ENCODE results near the gene PDRG1.

Gene PDRG1

DNA sequence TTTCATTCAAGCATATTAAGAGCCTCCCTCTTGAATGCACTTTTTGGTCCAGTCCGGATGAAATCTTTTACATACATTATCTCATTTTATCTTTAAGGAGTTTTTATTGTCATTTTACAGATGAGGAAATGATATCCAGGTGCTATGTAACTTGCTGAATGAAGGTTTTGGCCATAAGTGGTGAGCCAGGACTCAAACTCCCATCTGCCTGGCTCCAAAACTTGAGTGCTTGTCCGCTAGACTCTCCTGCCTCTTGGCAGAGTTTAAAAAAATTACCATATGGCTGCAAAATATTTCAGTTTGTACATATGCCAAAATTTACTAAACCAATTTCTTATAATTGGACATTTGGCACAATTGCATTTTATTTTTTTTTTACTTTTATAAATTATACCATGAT lies 12.2 kb downstream of the PDRG1 start:
- no peak for DNase-seq (ENCODE audit: low spot score)
- no peaks in the 10 kb centered on the region for H3K4me1 ChIP-seq (ENCODE audit: insufficient read depth, poor library complexity, severe bottlenecking)
- TF ChIP-seq, protein P1, sequence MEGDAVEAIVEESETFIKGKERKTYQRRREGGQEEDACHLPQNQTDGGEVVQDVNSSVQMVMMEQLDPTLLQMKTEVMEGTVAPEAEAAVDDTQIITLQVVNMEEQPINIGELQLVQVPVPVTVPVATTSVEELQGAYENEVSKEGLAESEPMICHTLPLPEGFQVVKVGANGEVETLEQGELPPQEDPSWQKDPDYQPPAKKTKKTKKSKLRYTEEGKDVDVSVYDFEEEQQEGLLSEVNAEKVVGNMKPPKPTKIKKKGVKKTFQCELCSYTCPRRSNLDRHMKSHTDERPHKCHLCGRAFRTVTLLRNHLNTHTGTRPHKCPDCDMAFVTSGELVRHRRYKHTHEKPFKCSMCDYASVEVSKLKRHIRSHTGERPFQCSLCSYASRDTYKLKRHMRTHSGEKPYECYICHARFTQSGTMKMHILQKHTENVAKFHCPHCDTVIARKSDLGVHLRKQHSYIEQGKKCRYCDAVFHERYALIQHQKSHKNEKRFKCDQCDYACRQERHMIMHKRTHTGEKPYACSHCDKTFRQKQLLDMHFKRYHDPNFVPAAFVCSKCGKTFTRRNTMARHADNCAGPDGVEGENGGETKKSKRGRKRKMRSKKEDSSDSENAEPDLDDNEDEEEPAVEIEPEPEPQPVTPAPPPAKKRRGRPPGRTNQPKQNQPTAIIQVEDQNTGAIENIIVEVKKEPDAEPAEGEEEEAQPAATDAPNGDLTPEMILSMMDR (IDR thresholded peaks at IDR 0.05; ENCODE audit: poor library complexity, severe bottlenecking) = no peak
- no peaks in the 10 kb centered on the region for H3K27me3 ChIP-seq (ENCODE audit: insufficient read depth, poor library complexity, severe bottlenecking)
- H3K4me3 ChIP-seq (ENCODE audit: severe bottlenecking) = no peak overlapping the region
- H3K9me3 ChIP-seq (ENCODE audit: severe bottlenecking) = no peaks in the 10 kb centered on the region
- H3K27ac ChIP-seq (ENCODE audit: poor library complexity, severe bottlenecking) = no peak overlapping the region
- ATAC-seq (ENCODE audit: low read depth) = no peak
- peaks cover 7% of the 10 kb centered on the region for H3K36me3 ChIP-seq (ENCODE audit: low read depth)

DNA sequence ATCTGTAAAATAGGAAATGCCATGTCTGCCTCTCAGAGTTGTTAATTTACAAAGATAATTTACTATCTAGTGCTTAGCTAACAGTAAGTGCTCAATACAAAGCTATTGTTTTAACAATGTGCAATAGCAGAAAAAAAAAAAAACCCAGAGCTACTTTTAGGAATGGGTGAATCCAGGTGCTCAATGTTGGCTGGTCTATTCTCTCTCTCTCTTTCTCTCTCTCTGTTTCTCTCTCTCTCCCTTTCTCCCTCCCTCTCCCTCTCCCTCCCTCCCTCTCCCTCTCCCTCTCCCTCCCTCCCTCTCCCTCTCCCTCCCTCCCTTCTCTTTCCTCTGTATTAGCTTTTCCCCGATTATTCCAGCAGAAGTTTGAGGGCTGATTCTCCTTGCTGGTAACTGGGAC lies 14.0 kb downstream of the PDRG1 start:
- no peaks in the 10 kb centered on the region for H3K4me1 ChIP-seq (ENCODE audit: insufficient read depth, poor library complexity, severe bottlenecking)
- TF ChIP-seq, protein P1 (IDR thresholded peaks at IDR 0.05; ENCODE audit: poor library complexity, severe bottlenecking) = no peak
- H3K27me3 ChIP-seq (ENCODE audit: insufficient read depth, poor library complexity, severe bottlenecking) = no peaks in the 10 kb centered on the region
- DNase-seq (ENCODE audit: low spot score) (no peak), ATAC-seq (ENCODE audit: low read depth) (no peak)
- H3K4me3 ChIP-seq (ENCODE audit: severe bottlenecking) = no peak overlapping the region
- no peaks in the 10 kb centered on the region for H3K9me3 ChIP-seq (ENCODE audit: severe bottlenecking)
- H3K36me3 ChIP-seq (ENCODE audit: low read depth) = no peaks in the 10 kb centered on the region
- no peak overlapping the region for H3K27ac ChIP-seq (ENCODE audit: poor library complexity, severe bottlenecking)

DNA sequence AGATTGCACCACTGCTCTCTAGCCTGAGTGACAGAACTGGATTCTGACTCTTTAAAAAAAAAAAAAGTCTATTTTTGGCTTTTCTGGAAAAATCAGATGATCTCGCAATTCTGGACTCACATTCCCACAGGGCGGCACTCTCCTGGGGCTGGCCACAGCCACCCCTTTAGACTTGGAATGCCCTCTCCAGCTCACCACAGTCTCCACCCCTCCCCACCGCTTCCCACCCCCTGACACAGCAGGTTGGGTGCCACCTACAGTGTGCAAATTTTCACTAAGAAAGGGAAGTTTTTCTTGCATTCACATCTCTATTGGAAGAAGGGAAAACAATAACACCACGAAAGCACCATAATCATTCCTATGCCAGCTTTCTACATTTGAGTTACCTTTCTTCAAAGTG lies 15.4 kb downstream of the PDRG1 start:
- H3K27ac ChIP-seq (ENCODE audit: poor library complexity, severe bottlenecking) = no peak overlapping the region
- H3K27me3 ChIP-seq (ENCODE audit: insufficient read depth, poor library complexity, severe bottlenecking) = no peaks in the 10 kb centered on the region
- TF ChIP-seq, protein P1 (IDR thresholded peaks at IDR 0.05; ENCODE audit: poor library complexity, severe bottlenecking) = no peak
- no peaks in the 10 kb centered on the region for H3K36me3 ChIP-seq (ENCODE audit: low read depth)
- ATAC-seq (ENCODE audit: low read depth) (no peak), DNase-seq (ENCODE audit: low spot score) (no peak)
- no peaks in the 10 kb centered on the region for H3K4me1 ChIP-seq (ENCODE audit: insufficient read depth, poor library complexity, severe bottlenecking)
- H3K4me3 ChIP-seq (ENCODE audit: severe bottlenecking) = no peak overlapping the region
- no peaks in the 10 kb centered on the region for H3K9me3 ChIP-seq (ENCODE audit: severe bottlenecking)

DNA sequence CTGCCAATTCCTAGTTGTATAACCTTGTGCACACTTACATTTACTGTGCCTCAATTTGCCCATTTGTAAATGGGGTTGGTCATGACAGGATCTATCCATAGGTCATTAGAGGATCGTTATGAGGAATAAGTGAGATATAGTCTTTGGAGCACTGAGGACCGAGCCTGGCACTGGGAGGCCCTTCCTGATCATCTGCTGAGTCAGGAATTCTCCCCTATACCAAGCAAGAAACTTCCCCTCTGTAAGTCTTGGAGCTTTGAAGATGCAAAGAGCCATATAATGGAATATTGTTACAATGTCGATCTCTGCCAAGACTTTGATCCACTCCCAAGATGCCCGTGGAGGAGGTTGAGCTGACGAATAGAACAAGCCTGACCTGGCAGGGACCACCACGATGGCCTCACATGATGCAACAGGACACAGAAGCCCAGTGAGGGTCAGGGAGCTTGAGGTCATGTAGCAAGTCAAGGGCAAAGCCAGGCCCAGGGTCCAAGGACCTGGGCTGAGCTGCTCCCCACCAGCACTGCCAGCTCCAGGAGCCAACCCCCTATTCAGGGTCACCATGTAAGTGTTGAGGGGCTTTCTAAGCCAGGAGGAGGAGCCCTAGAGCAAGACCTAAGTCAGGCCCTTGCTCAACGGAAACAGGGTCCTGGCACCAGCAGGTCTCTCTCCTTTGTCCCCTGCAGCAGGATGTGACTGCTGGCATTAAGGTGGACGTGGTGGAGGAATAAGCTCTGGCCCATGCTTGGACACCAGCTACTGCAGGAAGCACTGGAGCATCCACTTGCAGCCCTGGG lies 16.7 kb downstream of the PDRG1 start:
- no peak for ATAC-seq (ENCODE audit: low read depth)
- no peaks in the 10 kb centered on the region for H3K9me3 ChIP-seq (ENCODE audit: severe bottlenecking)
- TF ChIP-seq, protein P1 (IDR thresholded peaks at IDR 0.05; ENCODE audit: poor library complexity, severe bottlenecking) = no peak
- no peaks in the 10 kb centered on the region for H3K27me3 ChIP-seq (ENCODE audit: insufficient read depth, poor library complexity, severe bottlenecking)
- no peaks in the 10 kb centered on the region for H3K4me1 ChIP-seq (ENCODE audit: insufficient read depth, poor library complexity, severe bottlenecking)
- no peak overlapping the region for H3K4me3 ChIP-seq (ENCODE audit: severe bottlenecking)
- no peak overlapping the region for H3K27ac ChIP-seq (ENCODE audit: poor library complexity, severe bottlenecking)
- no peak for DNase-seq (ENCODE audit: low spot score)
- no peaks in the 10 kb centered on the region for H3K36me3 ChIP-seq (ENCODE audit: low read depth)

DNA sequence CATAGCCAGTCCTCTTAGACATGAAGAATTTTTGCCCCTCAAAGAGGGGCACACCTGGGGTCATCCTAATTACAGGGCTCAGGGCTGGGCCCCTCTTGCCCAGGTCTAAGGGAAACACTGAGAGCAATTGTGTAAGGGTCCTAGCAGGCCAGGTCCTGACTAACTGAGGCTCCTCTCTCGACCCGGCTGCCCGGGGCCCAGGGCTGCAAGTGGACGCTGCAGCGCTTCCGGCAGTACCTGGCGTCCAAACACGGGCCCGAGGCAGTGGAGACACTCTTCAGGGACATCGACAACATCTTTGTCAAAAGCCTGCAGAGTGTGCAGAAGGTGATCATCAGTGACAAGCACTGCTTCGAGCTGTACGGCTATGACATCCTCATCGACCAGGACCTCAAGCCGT lies 17.4 kb downstream of the PDRG1 start:
- Histone ChIP-seq H3K27ac (ENCODE audit: poor library complexity, severe bottlenecking) (no peak overlapping the region), H3K4me3 (ENCODE audit: severe bottlenecking) (no peak overlapping the region), H3K4me1 (ENCODE audit: insufficient read depth, poor library complexity, severe bottlenecking) (no peaks in the 10 kb centered on the region), H3K27me3 (ENCODE audit: insufficient read depth, poor library complexity, severe bottlenecking) (no peaks in the 10 kb centered on the region), H3K9me3 (ENCODE audit: severe bottlenecking) (no peaks in the 10 kb centered on the region), H3K36me3 (ENCODE audit: low read depth) (no peaks in the 10 kb centered on the region)
- no peak for DNase-seq (ENCODE audit: low spot score)
- ATAC-seq (ENCODE audit: low read depth) = no peak
- TF ChIP-seq, protein P1 (IDR thresholded peaks at IDR 0.05; ENCODE audit: poor library complexity, severe bottlenecking) = no peak
